Omental fat pad (tissue), 4 donors: Measurements from ENCODE around the gene PPDPF. TPM values are rescaled to one million over a fixed set of nuclear protein-coding genes. Genes with fewer than 3 reads are reported as not detected.

Source experiments
- ATAC-seq: fragments of 150-250 bp; one replicate; pipeline ENCODE4 v1.9.1; 2016; ENCODE audit warnings: mild to moderate bottlenecking, moderate library complexity; ENCODE audit not compliant: low FRiP score
- DNase-seq: peaks from one replicate; pipeline ENCODE4 v3.0.0-alpha.2; 2019; ENCODE audit warnings: low spot score
- CTCF ChIP-seq, 3 donors: fragments of 450-650 bp; IDR thresholded peaks; one replicate each; pipeline ENCODE4 v1.5.1; 2016 to 2017; ENCODE audit warnings: antibody characterized with exemption in 3 of 3, mild to moderate bottlenecking in 3 of 3, moderate library complexity in 2 of 3
- total RNA-seq, 4 donors: library from RNA; depleted of rRNA; stranded (reverse); fragments of >200 nt; gene quantifications; one replicate each; pipeline ENCODE4 v1.1.0, GENCODE V29; 2016

PPDPF gene
- total RNA-seq, 4 donors from 2014 or later, result 22.2 to 108 (median 75.8) TPM

DNA sequence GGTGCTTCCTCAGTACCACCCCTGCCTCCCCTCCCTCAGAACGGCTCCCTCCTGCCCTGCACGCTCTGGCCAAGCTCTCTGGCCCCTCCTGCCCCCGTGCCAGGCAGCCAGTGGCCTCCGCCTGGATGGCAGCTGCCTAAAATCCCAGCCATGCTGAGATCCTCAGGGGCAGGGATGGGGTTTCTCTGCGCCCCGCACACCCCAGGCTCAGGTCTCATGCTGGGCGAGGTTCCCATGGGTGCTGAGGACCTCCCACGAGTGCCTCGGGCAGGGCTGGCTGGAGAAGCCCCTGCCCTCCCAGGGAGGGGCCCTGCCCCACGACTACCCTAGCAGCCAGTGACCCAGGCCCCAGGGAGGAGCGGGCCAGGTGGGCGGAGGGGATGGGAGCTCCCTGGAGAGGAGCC, 13.9 kb downstream of the PPDPF start:
- DNase-seq (no peak), ATAC-seq (no peak)
- no peak for TF ChIP-seq CTCF (IDR thresholded peaks at IDR 0.05)

DNA sequence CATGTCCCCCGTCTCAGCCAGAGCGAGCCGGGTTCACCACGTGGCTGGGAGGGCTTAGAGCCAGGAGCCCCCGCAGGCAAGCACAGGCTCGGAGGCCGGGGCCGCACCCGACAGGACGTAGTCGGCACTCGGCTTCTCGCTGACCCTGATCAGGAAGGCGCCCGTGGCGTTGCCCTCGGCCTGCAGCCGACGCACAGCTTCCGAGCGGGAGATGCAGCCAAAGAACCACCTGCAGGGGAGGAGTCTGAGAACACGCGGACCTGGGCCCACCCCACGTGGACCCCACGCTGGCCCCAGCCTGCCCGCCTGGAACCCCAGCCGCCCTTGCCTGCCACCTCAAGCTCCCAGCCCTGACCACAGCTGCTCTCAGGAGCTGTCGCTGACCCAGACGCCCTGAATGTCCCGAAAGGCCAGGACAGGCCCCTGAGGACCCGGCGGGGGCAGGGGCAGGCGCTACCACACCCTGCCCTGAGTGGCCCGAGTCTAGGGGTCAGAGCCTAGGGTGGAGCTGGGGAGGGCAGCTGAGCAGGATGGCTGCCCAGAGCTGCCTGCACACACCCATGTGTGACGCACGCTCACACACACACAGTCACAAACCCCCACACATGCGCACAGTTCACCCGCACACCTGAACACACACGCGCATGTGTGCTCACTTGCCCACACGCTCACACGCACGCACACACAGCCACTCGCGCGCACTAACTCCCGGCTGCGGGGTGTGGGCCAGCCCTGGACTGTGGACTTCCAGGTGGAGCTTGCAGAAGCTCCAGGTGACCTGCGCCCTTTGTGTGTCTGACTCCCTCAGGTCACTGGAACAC, 14.5 kb downstream of the PPDPF start:
- ATAC-seq (no peak), DNase-seq (no peak)
- TF ChIP-seq CTCF (IDR thresholded peaks at IDR 0.05), result no peak

- no peak for DNase-seq
- TF ChIP-seq CTCF (IDR thresholded peaks at IDR 0.05), result no peak
- ATAC-seq, result no peak
Observed at GRCh38 chr20:63536241-63536977, 15.8 kb downstream of the PPDPF start.

DNA sequence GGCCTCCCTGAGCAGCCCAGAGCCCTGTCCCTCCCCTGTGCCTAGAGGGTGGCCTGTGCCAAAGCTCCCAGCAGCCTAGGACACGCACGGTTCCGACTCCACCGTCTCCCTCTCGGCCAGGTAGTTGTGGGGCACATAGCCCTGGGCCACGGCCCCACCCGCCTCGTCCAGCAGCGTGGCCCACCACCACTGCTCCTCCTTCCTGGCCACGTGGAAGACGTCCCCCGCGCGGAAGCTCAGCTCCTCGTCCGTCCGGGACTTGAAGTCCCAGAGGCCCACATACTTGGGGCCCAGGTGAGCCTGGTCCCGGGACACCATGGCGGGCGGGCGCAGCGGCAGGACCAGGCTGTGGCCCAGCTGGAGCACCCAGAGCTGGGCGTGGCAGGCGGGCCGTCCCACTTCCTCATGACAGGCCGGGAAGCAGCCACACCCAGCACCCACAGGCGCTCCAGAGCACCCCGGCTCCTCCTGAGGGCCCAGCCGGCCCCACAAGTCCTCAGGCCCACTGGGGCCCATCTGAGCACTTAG, 16.5 kb downstream of the PPDPF start, which contains the start of gene PTK6:
Gene PTK6, minus strand, starts transcription at position 380 of the 528 bp plus-strand sequence. Its CDS starts 62 bp downstream, at position 318.
- ATAC-seq, result no peak
- no peak for TF ChIP-seq CTCF (IDR thresholded peaks at IDR 0.05)
- DNase-seq, result no peak

GRCh38 chr20:63537525-63538203, 17.1 kb downstream of the PPDPF start:
- peak in 1 of 3 donors; percentile 89 for TF ChIP-seq CTCF (IDR thresholded peaks at IDR 0.05)
- DNase-seq (peak; percentile 64), ATAC-seq (peak; percentile 88)

DNA sequence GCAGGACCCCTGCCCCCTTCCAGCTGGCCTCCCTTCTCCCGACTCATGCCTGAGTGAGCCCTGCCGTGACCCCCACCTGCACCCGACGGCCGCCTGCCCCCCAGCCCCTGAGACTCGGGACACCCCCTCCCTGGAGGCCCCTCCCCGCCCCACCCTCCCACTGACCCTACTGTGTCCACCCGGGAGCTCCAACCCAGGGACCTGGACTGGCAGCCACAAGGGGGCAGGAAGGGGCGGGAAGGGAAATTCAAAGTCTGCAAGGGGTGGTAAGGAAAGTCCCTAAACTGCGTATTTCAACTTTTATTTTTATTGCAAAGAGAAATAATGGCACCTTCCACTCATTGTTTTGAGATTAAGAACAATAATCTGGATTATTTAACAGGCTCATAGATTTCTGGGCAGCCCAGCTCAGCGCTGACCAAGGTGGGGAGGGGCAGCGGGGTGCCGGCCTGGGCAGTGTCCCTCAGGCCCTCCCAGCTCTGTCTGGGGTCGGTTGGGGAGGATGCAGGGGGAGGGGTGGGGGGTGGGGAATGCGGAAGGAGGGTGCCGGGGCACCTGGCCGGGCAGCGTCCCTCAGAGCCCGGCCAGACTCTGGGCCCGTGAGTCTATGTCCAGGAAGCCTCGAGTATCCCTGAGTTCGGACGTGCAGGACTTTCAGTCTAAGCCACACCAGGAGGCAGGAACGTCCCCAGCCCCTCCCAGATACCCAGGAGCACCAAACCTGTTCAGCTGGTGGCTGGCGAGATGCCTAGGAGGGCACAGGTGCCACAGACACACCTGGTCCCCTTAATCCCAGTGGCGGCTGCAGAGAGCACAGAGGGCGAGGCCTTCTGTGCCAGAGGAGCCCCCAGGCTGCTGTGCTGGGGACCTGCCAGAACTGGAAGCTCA, 17.9 kb downstream of the PPDPF start:
- DNase-seq (no peak), ATAC-seq (peak; percentile 11)
- no peak for TF ChIP-seq CTCF (IDR thresholded peaks at IDR 0.05)
